Hepatocyte (in vitro differentiated cells): ENCODE data around the gene GSS. TPM values are rescaled to one million over a fixed set of nuclear protein-coding genes. Genes with fewer than 3 reads are reported as not detected.

ENCODE experiments used
- DNase-seq: peaks from one replicate; pipeline ENCODE4 v3.0.0-alpha.2; 2016; ENCODE audit warnings: low spot score
- H2AFZ ChIP-seq: fragments of 200-600 bp; sonication (generic); 2 replicates; pipeline ENCODE4 v1.6.0; 2016; ENCODE audit warnings: antibody characterized with exemption, mild to moderate bottlenecking
- H3K27ac ChIP-seq: fragments of 200-600 bp; sonication (generic); 2 replicates; pipeline ENCODE4 v1.5.1; 2016; ENCODE audit warnings: mild to moderate bottlenecking
- H3K27me3 ChIP-seq: fragments of 200-600 bp; sonication (generic); 2 replicates; pipeline ENCODE4 v1.6.1; 2016
- H3K36me3 ChIP-seq: fragments of 200-600 bp; sonication (generic); replicated peaks from 2 replicates; pipeline ENCODE4 v1.5.1; 2016; ENCODE audit warnings: low read depth; ENCODE audit not compliant: insufficient read depth
- H3K4me1 ChIP-seq: fragments of 200-600 bp; sonication (generic); 2 replicates; pipeline ENCODE4 v1.5.1; 2016; ENCODE audit warnings: mild to moderate bottlenecking, moderate library complexity; ENCODE audit not compliant: insufficient read depth
- H3K4me2 ChIP-seq: fragments of 200-600 bp; sonication (generic); 2 replicates; pipeline ENCODE4 v1.6.0; 2016
- H3K4me3 ChIP-seq: fragments of 200-600 bp; sonication (generic); 2 replicates; pipeline ENCODE4 v1.5.1; 2016; ENCODE audit warnings: mild to moderate bottlenecking
- H3K79me2 ChIP-seq: fragments of 200-600 bp; sonication (generic); 2 replicates; pipeline ENCODE4 v1.6.0; 2017; ENCODE audit warnings: mild to moderate bottlenecking
- H3K9me2 ChIP-seq: fragments of 200-600 bp; sonication (generic); replicated peaks from 2 replicates; pipeline ENCODE4 v1.6.0; 2017; ENCODE audit warnings: mild to moderate bottlenecking; ENCODE audit not compliant: insufficient read depth
- H3K9me3 ChIP-seq: fragments of 200-600 bp; sonication (generic); 2 replicates; pipeline ENCODE4 v1.5.1; 2016; ENCODE audit warnings: low read depth, mild to moderate bottlenecking
- H4K20me1 ChIP-seq: fragments of 200-600 bp; sonication (generic); 2 replicates; pipeline ENCODE4 v1.6.0; 2016; ENCODE audit warnings: mild to moderate bottlenecking; ENCODE audit not compliant: insufficient read depth, poor library complexity, severe bottlenecking
- EZH2 ChIP-seq: fragments of 200-600 bp; sonication (generic); IDR thresholded peaks from 2 replicates; pipeline ENCODE4 v1.6.1; 2016; ENCODE audit warnings: antibody characterized with exemption, mild to moderate bottlenecking, borderline replicate concordance
- EZH2phosphoT487 ChIP-seq: fragments of 200-600 bp; sonication (generic); IDR thresholded peaks from one replicate; pipeline ENCODE4 v1.6.1; 2018; ENCODE audit warnings: antibody characterized with exemption, mild to moderate bottlenecking, low read depth, moderate library complexity; ENCODE audit not compliant: unreplicated experiment, severe bottlenecking
- WGBS: methylation state at CpG from one replicate; pipeline ENCODE4 v1.1.6; 2016; ENCODE audit warnings: low lambda C conversion rate; ENCODE audit errors: missing lambda C conversion rate; 5-methylcytosine and 5-hydroxymethylcytosine counted together
- polyA plus RNA-seq: library from polyadenylated mRNA; unstranded; fragments of >200 nt; fragmentation: Nextera tagmentation; extraction: Ambion mirVana; gene quantifications from 2 replicates; pipeline ENCODE4 v1.2.1, GENCODE V29; 2016
- total RNA-seq: library from RNA; depleted of rRNA; stranded (reverse); fragments of >200 nt; gene quantifications from 2 replicates; pipeline ENCODE4 v1.2.3, GENCODE V29; 2014
- TF ChIP-seq, protein P1 (sequence below): fragments of 200-600 bp; sonication (generic); IDR thresholded peaks from 2 replicates; pipeline ENCODE4 v1.5.1; 2016; ENCODE audit warnings: antibody characterized with exemption, mild to moderate bottlenecking; ENCODE audit not compliant: poor library complexity

The GSS gene
- total and polyA plus RNA-seq, 2 experiments from 2014 or later = 45.2 to 46.2 TPM

DNA sequence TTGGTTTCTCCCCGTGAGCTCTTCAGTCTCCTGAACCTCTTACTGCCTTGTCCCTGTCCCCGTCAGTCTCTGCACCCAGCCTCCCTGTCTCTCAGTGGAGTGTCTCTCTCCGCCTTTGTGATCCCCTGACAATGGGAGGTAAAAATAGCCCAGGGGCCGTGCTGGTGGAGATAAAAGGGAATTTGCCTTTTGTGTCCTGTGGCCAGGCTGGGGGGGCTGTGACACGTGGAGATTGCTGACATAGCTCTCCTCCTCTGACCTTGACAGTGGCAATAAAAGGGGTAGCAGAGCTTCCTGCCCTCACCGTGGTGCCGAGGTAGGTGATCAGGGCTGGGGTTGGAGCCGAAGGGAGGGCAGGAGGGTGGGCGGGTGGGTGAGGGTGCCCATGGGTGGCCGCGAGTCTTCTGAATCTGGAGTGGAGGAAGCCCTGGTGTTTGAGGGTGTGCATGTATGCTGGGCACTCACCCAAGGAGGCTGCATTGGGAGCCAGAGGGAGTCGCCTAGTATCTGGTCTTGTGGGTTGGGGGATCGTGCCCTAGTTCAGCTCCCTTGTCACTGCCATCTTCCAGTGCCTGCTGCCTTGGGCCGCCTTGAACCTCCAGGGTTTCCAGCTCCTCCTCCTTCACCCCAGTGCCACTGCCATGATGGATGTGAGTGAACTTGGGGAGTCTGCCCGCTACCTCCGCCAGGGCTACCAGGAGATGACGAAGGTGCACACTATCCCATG lies 21.9 kb upstream of the GSS start:
- WGBS = 58% methylated on average over 16 of the region's 17 CpGs
- H3K4me2 ChIP-seq = no peak overlapping the region
- no peaks in the 10 kb centered on the region for H3K9me3 ChIP-seq
- no peak for TF ChIP-seq EZH2
- TF ChIP-seq, protein P1, sequence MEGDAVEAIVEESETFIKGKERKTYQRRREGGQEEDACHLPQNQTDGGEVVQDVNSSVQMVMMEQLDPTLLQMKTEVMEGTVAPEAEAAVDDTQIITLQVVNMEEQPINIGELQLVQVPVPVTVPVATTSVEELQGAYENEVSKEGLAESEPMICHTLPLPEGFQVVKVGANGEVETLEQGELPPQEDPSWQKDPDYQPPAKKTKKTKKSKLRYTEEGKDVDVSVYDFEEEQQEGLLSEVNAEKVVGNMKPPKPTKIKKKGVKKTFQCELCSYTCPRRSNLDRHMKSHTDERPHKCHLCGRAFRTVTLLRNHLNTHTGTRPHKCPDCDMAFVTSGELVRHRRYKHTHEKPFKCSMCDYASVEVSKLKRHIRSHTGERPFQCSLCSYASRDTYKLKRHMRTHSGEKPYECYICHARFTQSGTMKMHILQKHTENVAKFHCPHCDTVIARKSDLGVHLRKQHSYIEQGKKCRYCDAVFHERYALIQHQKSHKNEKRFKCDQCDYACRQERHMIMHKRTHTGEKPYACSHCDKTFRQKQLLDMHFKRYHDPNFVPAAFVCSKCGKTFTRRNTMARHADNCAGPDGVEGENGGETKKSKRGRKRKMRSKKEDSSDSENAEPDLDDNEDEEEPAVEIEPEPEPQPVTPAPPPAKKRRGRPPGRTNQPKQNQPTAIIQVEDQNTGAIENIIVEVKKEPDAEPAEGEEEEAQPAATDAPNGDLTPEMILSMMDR = no peak
- TF ChIP-seq EZH2phosphoT487 = no peak
- H3K27ac ChIP-seq = no peak overlapping the region
- H3K4me1 ChIP-seq = no peaks in the 10 kb centered on the region
- H3K9me2 ChIP-seq = no peaks in the 10 kb centered on the region
- H3K36me3 ChIP-seq = no peaks in the 10 kb centered on the region
- no peak overlapping the region for H2AFZ ChIP-seq
- H4K20me1 ChIP-seq = no peaks in the 10 kb centered on the region
- H3K27me3 ChIP-seq = peaks cover under 1% of the 10 kb centered on the region
- no peak overlapping the region for H3K4me3 ChIP-seq
- no peak for DNase-seq
- H3K79me2 ChIP-seq = no peaks in the 10 kb centered on the region

DNA sequence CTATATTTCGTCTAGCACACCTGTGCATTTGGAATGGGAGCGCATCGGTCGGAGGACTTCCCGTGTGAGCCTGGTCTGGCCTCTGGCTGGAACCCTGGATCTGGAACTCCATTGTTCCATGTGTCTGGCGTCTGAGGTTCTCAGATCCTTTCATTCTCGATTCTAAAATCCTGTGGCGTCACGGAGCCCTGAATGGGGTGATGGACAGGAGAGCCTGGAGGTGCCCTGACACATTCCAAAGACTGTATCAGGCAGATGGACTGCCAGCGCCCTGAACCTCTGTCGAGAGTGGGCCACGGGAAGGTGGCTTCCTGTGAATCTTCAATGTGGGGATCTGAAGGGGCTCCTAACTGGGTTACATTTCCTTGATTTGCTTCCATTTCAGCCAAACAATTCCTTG lies 20.7 kb upstream of the GSS start:
- Histone ChIP-seq H3K27ac (no peak overlapping the region), H3K79me2 (no peaks in the 10 kb centered on the region), H3K4me1 (no peaks in the 10 kb centered on the region), H3K9me3 (no peaks in the 10 kb centered on the region), H3K27me3 (no peaks in the 10 kb centered on the region), H3K4me3 (no peak overlapping the region), H3K9me2 (no peaks in the 10 kb centered on the region), H3K4me2 (no peak overlapping the region), H4K20me1 (no peaks in the 10 kb centered on the region), H3K36me3 (no peaks in the 10 kb centered on the region), H2AFZ (no peak overlapping the region)
- DNase-seq = no peak
- WGBS = 87% methylated on average over 12 of the region's 12 CpGs
- TF ChIP-seq EZH2 = no peak
- no peak for TF ChIP-seq EZH2phosphoT487
- TF ChIP-seq, protein P1 = no peak

DNA sequence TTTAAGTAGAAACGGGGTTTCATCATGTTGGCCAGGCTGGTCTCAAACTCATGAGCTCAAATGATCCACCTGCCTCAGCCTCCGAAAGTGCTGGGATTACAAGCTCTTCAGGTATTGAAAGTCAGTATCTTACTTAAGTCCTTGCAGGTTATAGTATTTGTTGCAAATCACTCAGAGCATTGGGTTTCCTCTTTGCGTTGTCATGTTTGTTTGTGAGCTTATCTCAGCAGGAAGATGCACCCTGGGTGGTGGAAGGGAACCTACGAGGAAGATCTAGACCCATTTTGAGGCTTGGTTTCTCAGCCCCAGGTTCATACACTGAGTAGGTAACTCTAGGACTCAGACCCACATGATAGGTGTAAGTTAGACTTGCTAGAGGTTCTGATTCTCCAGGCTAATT lies 18.6 kb upstream of the GSS start:
- no peak for DNase-seq
- Histone ChIP-seq H3K79me2 (no peaks in the 10 kb centered on the region), H4K20me1 (no peaks in the 10 kb centered on the region), H3K9me3 (no peaks in the 10 kb centered on the region), H3K36me3 (no peaks in the 10 kb centered on the region), H3K9me2 (no peaks in the 10 kb centered on the region), H3K4me2 (no peak overlapping the region), H3K27ac (no peak overlapping the region), H3K4me3 (no peak overlapping the region), H3K27me3 (no peaks in the 10 kb centered on the region), H3K4me1 (no peaks in the 10 kb centered on the region), H2AFZ (no peak overlapping the region)
- WGBS = 52% methylated on average over 4 of the region's 4 CpGs
- no peak for TF ChIP-seq EZH2phosphoT487
- no peak for TF ChIP-seq EZH2
- TF ChIP-seq, protein P1 = no peak
